CD8-positive, alpha-beta memory T cell (primary cell): Measurements from ENCODE around the gene NRARP. TPM values are rescaled to one million over a fixed set of nuclear protein-coding genes. Genes with fewer than 3 reads are reported as not detected.
A peak's percentile ranks its signal among the peaks of the same experiment; 100 is the strongest.

Experiments
- CTCF ChIA-PET: fragments of 350-600 bp; sonication (Branson Sonifier 250); formaldehyde crosslinking; loops from one replicate; lab custom pipeline; 2021; ENCODE audit warnings: antibody characterized with exemption; lab: Charles Lee
- POLR2A ChIA-PET: fragments of 350-600 bp; sonication (Branson Sonifier 250); formaldehyde crosslinking; loops from one replicate; lab custom pipeline; 2021; ENCODE audit warnings: antibody characterized with exemption; lab: Charles Lee
- DNase-seq, 5 donors: peaks; one replicate each; pipeline versions ENCODE4 v3.0.0 to v3.0.0-alpha.2; 2020 to 2022; ENCODE audit warnings: mixed read lengths in 1 of 5
- H3K27ac ChIP-seq: one replicate; pipeline ENCODE4 v1.7.0; 2013; ENCODE audit warnings: low read depth, mild to moderate bottlenecking, low read length, moderate library complexity
- H3K27me3 ChIP-seq: 2 replicates; pipeline ENCODE4 v1.7.0; 2013; ENCODE audit warnings: low read length, mild to moderate bottlenecking; ENCODE audit not compliant: insufficient read depth, poor library complexity, severe bottlenecking
- H3K36me3 ChIP-seq: 2 replicates; pipeline ENCODE4 v1.7.0; 2013; ENCODE audit warnings: mild to moderate bottlenecking, low read length, moderate library complexity; ENCODE audit not compliant: insufficient read depth
- H3K4me1 ChIP-seq: 2 replicates; pipeline ENCODE4 v1.7.0; 2013; ENCODE audit warnings: mild to moderate bottlenecking, low read length, moderate library complexity; ENCODE audit not compliant: insufficient read depth
- H3K4me3 ChIP-seq: 2 replicates; pipeline ENCODE4 v1.7.0; 2013; ENCODE audit warnings: mild to moderate bottlenecking, low read length
- H3K9me3 ChIP-seq: 2 replicates; pipeline ENCODE4 v1.7.0; 2013; ENCODE audit warnings: mild to moderate bottlenecking, low read length
- H3K27ac Mint-ChIP-seq, 8 donors: one replicate each; pipeline ENCODE4 v1.8.0; 2020 to 2021; ENCODE audit warnings: mixed read lengths in 8 of 8, mild to moderate bottlenecking in 6 of 8, inconsistent platforms in 3 of 8, moderate library complexity in 3 of 8
- H3K27me3 Mint-ChIP-seq, 2 donors: one replicate each; pipeline ENCODE4 v1.8.0; 2020 to 2021; ENCODE audit warnings: mixed read lengths in 2 of 2, mild to moderate bottlenecking in 1 of 2, moderate library complexity in 1 of 2
- H3K36me3 Mint-ChIP-seq, 3 donors: one replicate each; pipeline ENCODE4 v1.8.0; 2020 to 2021; ENCODE audit warnings: mixed read lengths in 3 of 3, inconsistent platforms in 1 of 3, mild to moderate bottlenecking in 1 of 3
- H3K4me1 Mint-ChIP-seq, 3 donors: one replicate each; pipeline ENCODE4 v1.8.0; 2020 to 2021; ENCODE audit warnings: mixed read lengths in 3 of 3, inconsistent platforms in 1 of 3, mild to moderate bottlenecking in 1 of 3
- H3K4me3 Mint-ChIP-seq, 7 donors: one replicate each; pipeline ENCODE4 v1.8.0; 2020 to 2021; ENCODE audit warnings: mixed read lengths in 7 of 7, mild to moderate bottlenecking in 6 of 7, moderate library complexity in 4 of 7, inconsistent platforms in 2 of 7
- H3K9me3 Mint-ChIP-seq, 5 donors: one replicate each; pipeline ENCODE4 v1.8.0; 2020 to 2022; ENCODE audit warnings: mixed read lengths in 5 of 5, mild to moderate bottlenecking in 3 of 5, moderate library complexity in 2 of 5, inconsistent platforms in 1 of 5
- polyA plus RNA-seq: library from polyadenylated mRNA; unstranded; fragments of 300-500 nt; fragmentation: Illumina TruSeq; gene quantifications from one replicate; pipeline ENCODE4 v1.2.3, GENCODE V29; 2021
- total RNA-seq, 2 experiments: library from RNA; stranded (reverse); gene quantifications; one replicate each; pipeline ENCODE4 v1.2.3, GENCODE V29; 2021

NRARP gene
- total and polyA plus RNA-seq, 3 experiments from 2014 or later = 1.9 to 2.3 TPM; not detected in 1

DNA sequence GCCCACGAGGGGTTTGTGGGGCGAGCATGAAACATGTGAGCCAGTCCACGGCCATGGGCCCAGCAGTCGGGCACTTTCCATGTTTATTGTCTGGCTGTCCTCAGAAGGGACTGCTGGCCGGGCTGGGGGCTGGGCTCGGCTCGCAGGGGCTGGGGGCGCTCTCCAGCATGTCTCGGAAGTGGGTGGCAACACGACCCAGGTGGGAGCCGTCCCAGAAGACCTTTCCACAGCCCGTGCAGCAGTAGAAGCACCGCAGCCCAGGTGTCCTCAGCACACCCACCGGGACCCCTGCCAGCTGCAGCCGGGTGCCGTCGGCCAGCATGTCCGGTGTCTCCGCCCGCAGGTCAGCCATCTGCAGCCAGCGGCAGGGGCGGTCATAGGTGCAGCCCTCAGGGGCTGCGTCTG is 4.8 kb upstream of the NRARP start:
- H3K27ac Mint-ChIP-seq = no peak overlapping the region

DNA sequence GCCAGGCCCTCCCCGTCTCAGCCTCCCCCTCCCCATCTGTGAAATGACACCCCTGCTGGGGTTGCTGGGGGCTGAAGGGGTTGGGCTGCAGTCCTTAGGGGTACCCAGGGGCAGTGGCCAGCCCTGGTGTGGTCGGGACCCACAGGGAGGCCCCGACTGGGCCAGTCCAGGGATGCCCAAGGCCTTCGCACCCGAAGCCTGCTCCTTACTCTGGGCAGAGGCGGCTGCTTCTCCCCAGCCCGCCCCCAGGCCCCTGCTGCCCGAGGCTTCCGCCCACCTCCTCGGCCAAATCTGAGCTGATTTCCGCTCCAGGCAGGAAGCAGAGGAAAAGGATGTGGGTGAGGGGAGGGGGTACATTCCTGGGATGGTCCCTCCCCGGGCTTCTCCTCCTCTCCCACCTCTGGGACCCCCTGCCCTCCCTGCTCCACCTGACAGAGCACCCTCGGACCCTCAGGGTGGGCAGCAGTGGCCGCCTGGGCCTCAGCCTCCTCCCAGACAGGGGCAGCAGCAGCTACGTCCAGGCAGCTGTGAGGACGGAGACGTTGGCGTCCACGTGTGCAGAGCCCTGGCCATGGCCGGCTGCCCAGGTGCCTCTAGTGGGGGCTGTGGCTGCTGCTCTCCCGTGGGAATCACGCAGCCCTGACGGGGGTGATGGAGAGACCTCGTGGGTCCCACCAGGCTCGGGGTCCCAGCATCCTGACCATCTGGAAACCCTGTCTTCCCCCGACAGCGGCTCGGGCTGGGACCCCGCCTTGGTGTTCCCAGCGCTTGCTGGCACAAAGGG is 4.2 kb upstream of the NRARP start:
- H3K9me3 Mint-ChIP-seq = no peaks in the 10 kb centered on the region
- H3K4me3 Mint-ChIP-seq = no peak overlapping the region
- H3K27me3 Mint-ChIP-seq = no peaks in the 10 kb centered on the region
- H3K4me1 Mint-ChIP-seq = peaks cover 0 to 9% (median 0%) of the 10 kb centered on the region in 3 donors
- H3K9me3 ChIP-seq = no peaks in the 10 kb centered on the region
- POLR2A ChIA-PET = no interaction called here
- no peak overlapping the region for H3K4me3 ChIP-seq
- no peaks in the 10 kb centered on the region for H3K36me3 Mint-ChIP-seq
- peaks cover 14% of the 10 kb centered on the region for H3K4me1 ChIP-seq
- no peak overlapping the region for H3K27ac ChIP-seq
- peak in 1 of 5 donors; percentile 47 for DNase-seq
- CTCF ChIA-PET = no interaction called here
- no peak overlapping the region for H3K27ac Mint-ChIP-seq
- no peaks in the 10 kb centered on the region for H3K27me3 ChIP-seq
- no peaks in the 10 kb centered on the region for H3K36me3 ChIP-seq

More for the DNA sequence above, 4.8 kb upstream of the NRARP start:
- H3K27me3 ChIP-seq = no peaks in the 10 kb centered on the region
- no peaks in the 10 kb centered on the region for H3K9me3 ChIP-seq
- no peak overlapping the region for H3K4me3 Mint-ChIP-seq
- H3K27me3 Mint-ChIP-seq = no peaks in the 10 kb centered on the region
- H3K4me1 Mint-ChIP-seq = peaks cover 0 to 9% (median 0%) of the 10 kb centered on the region in 3 donors
- H3K4me1 ChIP-seq = peaks cover 14% of the 10 kb centered on the region
- no peaks in the 10 kb centered on the region for H3K9me3 Mint-ChIP-seq
- POLR2A ChIA-PET = no interaction called here
- no peak overlapping the region for H3K4me3 ChIP-seq
- H3K36me3 Mint-ChIP-seq = no peaks in the 10 kb centered on the region
- H3K36me3 ChIP-seq = no peaks in the 10 kb centered on the region
- CTCF ChIA-PET = no interaction called here
- no peak overlapping the region for H3K27ac ChIP-seq
- DNase-seq = no peak

GRCh38 chr9:137305798-137306065 is 3.7 kb upstream of the NRARP start:
- Histone ChIP-seq H3K4me1 (peaks cover 17% of the 10 kb centered on the region), H3K9me3 (no peaks in the 10 kb centered on the region), H3K4me3 (no peak overlapping the region), H3K36me3 (no peaks in the 10 kb centered on the region), H3K27me3 (peaks cover 3% of the 10 kb centered on the region), H3K27ac (no peak overlapping the region)
- Mint-ChIP-seq H3K36me3 (no peaks in the 10 kb centered on the region), H3K4me1 (peaks cover 1 to 12% (median 3%) of the 10 kb centered on the region in 3 donors), H3K27me3 (peaks cover 0 to 2% of the 10 kb centered on the region in 2 donors), H3K4me3 (no peak overlapping the region), H3K9me3 (no peaks in the 10 kb centered on the region), H3K27ac (no peak overlapping the region)
- POLR2A ChIA-PET = no interaction called here
- no peak for DNase-seq
- CTCF ChIA-PET = no interaction called here

DNA sequence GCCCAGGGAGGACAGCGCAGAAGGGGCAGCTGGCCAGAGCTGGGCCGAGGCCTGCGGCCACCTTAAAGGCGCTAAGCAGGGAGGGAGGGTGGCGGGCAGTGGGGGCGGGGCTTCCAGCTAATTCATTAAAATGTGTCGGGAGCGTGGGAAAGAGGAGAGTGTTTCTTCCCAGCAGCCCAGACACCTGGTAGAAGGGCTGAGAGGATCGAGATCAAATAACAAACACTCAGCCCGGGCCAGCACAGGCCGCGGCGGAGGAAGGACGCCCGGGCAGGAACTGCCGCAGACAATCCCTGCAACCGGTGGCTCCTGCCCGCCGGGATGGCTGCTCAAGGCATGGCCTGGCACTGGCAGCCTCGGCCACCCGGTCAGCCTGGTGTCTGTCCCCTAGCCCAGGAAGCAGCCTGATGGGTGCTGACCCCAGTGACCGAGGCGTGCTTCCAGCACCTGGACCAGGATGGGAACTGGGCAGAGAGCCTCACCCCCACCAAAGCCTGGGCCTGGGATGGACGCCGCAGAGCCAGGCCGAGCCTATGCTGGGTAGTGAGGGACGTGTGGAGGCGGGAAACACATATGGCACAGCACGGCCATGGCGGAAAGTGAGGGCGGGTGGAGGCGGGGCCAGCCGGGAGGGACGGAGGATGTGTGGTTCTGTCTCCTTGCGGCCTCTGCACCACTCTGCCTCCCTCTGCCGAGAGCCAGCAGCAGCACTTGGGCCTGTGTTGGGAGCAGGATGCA is 3.2 kb upstream of the NRARP start:
- no peaks in the 10 kb centered on the region for H3K9me3 ChIP-seq
- ChIA-PET CTCF (no interaction called here), POLR2A (no interaction called here)
- H3K4me1 ChIP-seq = peaks cover 22% of the 10 kb centered on the region
- H3K36me3 ChIP-seq = no peaks in the 10 kb centered on the region
- peak in 2 of 5 donors; percentile 24 to 60 for DNase-seq
- Mint-ChIP-seq H3K9me3 (no peaks in the 10 kb centered on the region), H3K27me3 (peaks cover 0 to 4% of the 10 kb centered on the region in 2 donors), H3K27ac (no peak overlapping the region), H3K36me3 (no peaks in the 10 kb centered on the region), H3K4me1 (peaks cover 2 to 15% (median 5%) of the 10 kb centered on the region in 3 donors), H3K4me3 (peak overlapping the region in 1 of 7 donors; percentile 83)
- H3K4me3 ChIP-seq = no peak overlapping the region
- no peak overlapping the region for H3K27ac ChIP-seq
- peaks cover 3% of the 10 kb centered on the region for H3K27me3 ChIP-seq

GRCh38 chr9:137304383-137305059 is 2.5 kb upstream of the NRARP start:
- no peak overlapping the region for H3K4me3 ChIP-seq
- H3K36me3 Mint-ChIP-seq = no peaks in the 10 kb centered on the region
- H3K4me3 Mint-ChIP-seq = no peak overlapping the region
- H3K36me3 ChIP-seq = no peaks in the 10 kb centered on the region
- CTCF ChIA-PET = no interaction called here
- peaks cover 26% of the 10 kb centered on the region for H3K4me1 ChIP-seq
- no peak overlapping the region for H3K27ac ChIP-seq
- POLR2A ChIA-PET = no interaction called here
- no peak overlapping the region for H3K27ac Mint-ChIP-seq
- H3K4me1 Mint-ChIP-seq = peaks cover 5 to 18% (median 5%) of the 10 kb centered on the region in 3 donors
- no peaks in the 10 kb centered on the region for H3K9me3 ChIP-seq
- peaks cover 4% of the 10 kb centered on the region in 2 donors for H3K27me3 Mint-ChIP-seq
- H3K27me3 ChIP-seq = peaks cover 8% of the 10 kb centered on the region
- peak in 1 of 5 donors; percentile 41 for DNase-seq
- no peaks in the 10 kb centered on the region for H3K9me3 Mint-ChIP-seq

DNA sequence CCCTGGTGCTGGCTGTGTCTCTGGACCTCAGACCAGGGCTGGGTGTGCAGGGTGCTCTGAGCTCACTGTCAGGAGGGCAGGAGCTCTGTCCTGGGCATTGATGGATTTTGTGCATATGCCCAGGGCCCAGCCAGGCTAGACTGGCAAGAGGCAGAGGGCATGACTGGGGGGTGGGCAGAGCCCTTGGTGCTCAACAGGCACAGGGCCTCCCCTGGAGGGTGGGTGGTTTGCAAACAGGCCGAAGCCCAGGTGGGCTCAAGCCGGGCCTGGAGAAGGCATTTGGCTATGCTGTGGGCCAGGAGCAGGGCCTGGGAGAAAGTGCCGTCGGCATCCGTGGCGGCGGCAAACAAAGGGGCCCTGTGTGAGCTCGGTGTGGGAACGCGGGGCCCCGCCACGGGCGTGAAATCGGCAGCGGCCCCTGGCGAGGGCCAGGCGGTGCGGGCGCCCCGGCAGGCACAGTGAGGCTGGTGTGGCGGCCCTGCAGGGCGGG is 1.9 kb upstream of the NRARP start:
- Histone ChIP-seq H3K4me3 (no peak overlapping the region), H3K4me1 (peaks cover 26% of the 10 kb centered on the region), H3K27me3 (peaks cover 13% of the 10 kb centered on the region), H3K9me3 (no peaks in the 10 kb centered on the region), H3K27ac (no peak overlapping the region), H3K36me3 (no peaks in the 10 kb centered on the region)
- Mint-ChIP-seq H3K4me3 (peak overlapping the region in 3 of 7 donors; percentile 23 to 40 (median 32)), H3K4me1 (peaks cover 5 to 18% (median 5%) of the 10 kb centered on the region in 3 donors), H3K27me3 (peaks cover 4 to 8% of the 10 kb centered on the region in 2 donors), H3K36me3 (no peaks in the 10 kb centered on the region), H3K9me3 (no peaks in the 10 kb centered on the region), H3K27ac (no peak overlapping the region)
- ChIA-PET POLR2A (no interaction called here), CTCF (no interaction called here)
- peak in 1 of 5 donors; percentile 42 for DNase-seq

DNA sequence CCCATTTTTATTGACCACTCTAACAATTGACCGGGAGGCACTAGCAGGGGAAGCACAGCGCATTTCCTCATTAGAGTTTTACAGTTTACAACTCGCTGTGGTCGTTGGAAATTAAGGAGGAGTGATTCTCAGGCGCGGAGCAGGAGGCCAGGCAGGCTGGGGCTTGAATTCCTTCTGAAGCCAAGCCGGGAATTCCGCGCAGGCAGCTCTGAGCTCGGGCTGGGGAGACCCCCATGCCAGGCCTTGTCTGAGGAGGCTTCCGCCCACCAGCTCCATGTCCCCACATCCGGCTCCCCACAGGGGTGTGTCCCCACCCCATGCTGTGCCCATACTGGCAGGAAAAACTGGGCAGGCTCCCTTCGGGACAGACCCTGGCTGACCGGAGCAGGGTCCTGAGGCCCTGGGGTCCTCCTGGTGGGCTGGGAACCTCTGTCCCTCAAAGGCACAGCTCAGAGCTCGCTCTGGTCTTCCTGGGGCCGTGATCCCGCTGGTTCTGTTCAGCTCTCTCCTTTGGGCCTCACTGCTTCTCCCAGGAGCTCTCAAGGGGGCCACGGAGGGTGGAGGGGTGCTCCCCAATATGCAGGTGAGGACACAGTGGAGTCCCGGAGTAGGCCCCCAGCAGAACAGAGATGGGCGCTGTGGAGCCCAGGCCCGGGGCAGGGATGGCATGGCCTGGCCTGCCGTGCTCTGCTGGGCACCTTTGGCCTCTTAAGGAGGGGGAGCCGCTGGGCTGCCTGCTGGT is 1.3 kb upstream of the NRARP start:
- Mint-ChIP-seq H3K4me1 (peaks cover 5 to 18% (median 5%) of the 10 kb centered on the region in 3 donors), H3K36me3 (no peaks in the 10 kb centered on the region), H3K4me3 (peak overlapping the region in 4 of 7 donors; percentile 28 to 81 (median 36)), H3K27me3 (peaks cover 4 to 14% of the 10 kb centered on the region in 2 donors), H3K27ac (no peak overlapping the region), H3K9me3 (no peaks in the 10 kb centered on the region)
- H3K9me3 ChIP-seq = no peaks in the 10 kb centered on the region
- no peak for DNase-seq
- ChIA-PET CTCF (interaction anchor here (1.6 kb wide), 1 partner anchor 17 kb away, joined by 3 read pairs; no protein-coding TSS in a partner anchor), POLR2A (no interaction called here)
- H3K36me3 ChIP-seq = no peaks in the 10 kb centered on the region
- H3K4me1 ChIP-seq = peaks cover 26% of the 10 kb centered on the region
- H3K4me3 ChIP-seq = no peak overlapping the region
- H3K27ac ChIP-seq = peak overlapping the region; percentile 38
- peaks cover 18% of the 10 kb centered on the region for H3K27me3 ChIP-seq
